Adrenal gland (tissue), 5 donors: ENCODE data around the gene ZNF697.

Experiments
- CTCF ChIP-seq, 6 experiments: fragments of 450-650 bp in 4 of 6; fragments of 200-600 bp in 2 of 6; sonication (generic) in 1 of 6; IDR thresholded peaks; 1 replicate in 5 of 6; 2 replicates in 1 of 6; pipeline versions ENCODE4 v1.5.1 to v1.8.0; 2016 to 2021; ENCODE audit warnings: antibody characterized with exemption in 6 of 6, mild to moderate bottlenecking in 2 of 6, moderate library complexity in 1 of 6
- POLR2A ChIP-seq, 2 donors: fragments of 450-650 bp; IDR thresholded peaks; one replicate each; pipeline ENCODE4 v1.6.1; 2017; ENCODE audit warnings: antibody characterized with exemption in 2 of 2, mild to moderate bottlenecking in 2 of 2, moderate library complexity in 1 of 2
- donor health status: DM: no; HTN: no; CAD: no.

- no peak for TF ChIP-seq CTCF (IDR thresholded peaks at IDR 0.05)
- no peak for TF ChIP-seq POLR2A (IDR thresholded peaks at IDR 0.05)
Observed at GRCh38 chr1:119595606-119596005, 52.5 kb downstream of the ZNF697 start.
